Tibial nerve (tissue), 3 donors: ENCODE measurements around the gene DYNC1H1.

Experiments
- CTCF ChIP-seq, 5 experiments: fragments of 200-600 bp in 3 of 5; fragments of 450-650 bp in 2 of 5; sonication (generic) in 3 of 5; IDR thresholded peaks; one replicate each; pipeline ENCODE4 v1.5.1; 2016 to 2019; ENCODE audit warnings: antibody characterized with exemption in 5 of 5, mild to moderate bottlenecking in 3 of 5, moderate library complexity in 2 of 5
- POLR2A ChIP-seq, 2 donors: fragments of 450-650 bp; IDR thresholded peaks; one replicate each; pipeline ENCODE4 v1.6.1; 2017; ENCODE audit warnings: antibody characterized with exemption in 2 of 2, mild to moderate bottlenecking in 2 of 2, moderate library complexity in 2 of 2

DNA sequence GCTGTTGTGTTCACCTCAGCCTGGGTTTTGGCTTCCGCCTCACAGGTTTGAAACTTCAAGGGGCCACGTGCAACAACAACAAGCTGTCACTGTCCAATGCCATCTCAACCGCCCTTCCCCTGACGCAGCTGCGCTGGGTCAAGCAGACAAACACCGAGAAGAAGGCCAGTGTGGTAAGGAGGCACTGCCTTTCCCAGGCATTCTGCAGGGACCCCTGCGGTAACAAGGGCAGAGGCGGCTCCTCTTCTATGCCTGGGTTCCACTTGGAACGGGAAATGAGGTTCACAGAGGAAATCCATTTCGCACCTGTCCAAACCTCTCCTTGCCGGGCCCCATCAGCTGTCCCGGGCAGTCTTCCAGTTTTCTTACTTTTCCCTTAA, 85.6 kb downstream of the DYNC1H1 start:
- TF ChIP-seq CTCF (IDR thresholded peaks at IDR 0.05) (no peak), POLR2A (IDR thresholded peaks at IDR 0.05) (no peak)
